Kidney capillary endothelial cell (primary cell): ENCODE data around the gene XKRX.

Source experiments
- DNase-seq: peaks from one replicate; pipeline ENCODE4 v3.0.0-alpha.2; 2018; ENCODE audit warnings: low spot score

XKRX gene

GRCh38 chrX:100928660-100929613, at the start of gene XKRX:
TSS of gene XKRX (minus strand) at chrX:100928917. CDS start at chrX:100928304, 613 bp downstream.
- no peak for DNase-seq

- no peak for DNase-seq
These were observed 47.5 kb upstream of the XKRX start for GRCh38 chrX:100976211-100976610.

- no peak for DNase-seq
These were observed 46.5 kb upstream of the XKRX start for GRCh38 chrX:100975212-100975611.

DNA sequence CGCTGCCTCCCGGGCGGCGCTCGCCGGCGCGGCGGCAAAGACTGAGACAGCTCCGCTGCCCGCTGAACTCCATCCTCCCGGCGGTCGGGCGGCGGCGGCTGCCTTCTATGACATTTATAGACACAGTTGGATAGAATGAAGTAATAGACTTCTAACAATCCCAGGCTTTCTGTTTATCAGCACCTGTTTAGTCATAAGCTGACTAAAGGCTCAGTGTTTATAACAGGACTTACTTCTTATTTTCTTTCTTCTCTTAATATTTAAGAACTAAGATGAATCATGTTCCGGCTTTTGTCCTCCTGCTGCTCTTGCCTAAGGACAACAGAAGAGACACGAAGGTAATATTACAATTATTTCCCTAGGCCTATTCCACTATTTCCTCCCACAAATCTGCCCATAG, 44.7 kb upstream of the XKRX start:
- no peak for DNase-seq

GRCh38 chrX:100969936-100970335, 41.2 kb upstream of the XKRX start:
- no peak for DNase-seq

- no peak for DNase-seq
These were observed 40.7 kb upstream of the XKRX start, which contains the start of gene ARL13A for GRCh38 chrX:100969408-100969807. TSS of gene ARL13A (plus strand) at chrX:100969708. CDS start at chrX:100973690, 3,982 bp downstream.

- no peak for DNase-seq
These were observed 35.6 kb upstream of the XKRX start for GRCh38 chrX:100964362-100964761.

DNA sequence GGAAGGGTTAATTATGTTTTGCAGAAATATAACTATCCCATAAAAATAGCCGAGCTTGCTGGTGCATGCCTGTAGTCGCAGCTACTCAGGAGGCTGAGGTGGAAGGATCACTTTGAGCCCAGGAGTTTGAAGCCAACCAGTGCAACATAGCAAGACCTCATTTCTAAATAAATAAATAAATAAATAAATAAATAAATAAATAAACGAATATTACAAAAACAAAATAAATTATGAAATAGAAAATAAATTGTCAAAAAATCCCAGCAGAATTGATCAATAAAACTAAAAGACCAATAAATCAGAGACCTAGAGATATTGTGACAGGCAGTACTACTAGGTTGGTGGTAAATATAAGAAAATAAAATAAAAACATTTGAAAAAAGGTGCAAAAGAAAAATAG, 34.1 kb upstream of the XKRX start:
- DNase-seq = no peak

DNA sequence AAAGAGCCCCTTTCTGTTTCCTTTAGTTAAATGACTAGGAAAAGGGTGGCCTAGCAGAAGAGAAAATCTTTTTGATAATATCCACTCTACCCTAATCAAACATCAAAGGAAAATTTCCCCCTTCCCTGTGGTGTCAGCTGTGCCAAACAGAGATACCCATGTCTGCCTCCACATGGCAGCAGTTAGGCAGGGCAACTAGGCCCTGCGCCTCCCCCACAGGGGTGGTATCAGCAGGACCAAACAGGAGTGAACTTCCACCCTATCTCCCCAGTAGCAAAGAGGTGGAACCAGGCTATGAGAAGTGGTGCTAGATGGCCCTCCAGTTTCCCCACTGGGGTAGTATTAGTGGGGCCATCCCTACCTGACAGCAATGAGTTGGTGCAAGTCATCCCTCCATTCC, 19.8 kb upstream of the XKRX start:
- no peak for DNase-seq

DNA sequence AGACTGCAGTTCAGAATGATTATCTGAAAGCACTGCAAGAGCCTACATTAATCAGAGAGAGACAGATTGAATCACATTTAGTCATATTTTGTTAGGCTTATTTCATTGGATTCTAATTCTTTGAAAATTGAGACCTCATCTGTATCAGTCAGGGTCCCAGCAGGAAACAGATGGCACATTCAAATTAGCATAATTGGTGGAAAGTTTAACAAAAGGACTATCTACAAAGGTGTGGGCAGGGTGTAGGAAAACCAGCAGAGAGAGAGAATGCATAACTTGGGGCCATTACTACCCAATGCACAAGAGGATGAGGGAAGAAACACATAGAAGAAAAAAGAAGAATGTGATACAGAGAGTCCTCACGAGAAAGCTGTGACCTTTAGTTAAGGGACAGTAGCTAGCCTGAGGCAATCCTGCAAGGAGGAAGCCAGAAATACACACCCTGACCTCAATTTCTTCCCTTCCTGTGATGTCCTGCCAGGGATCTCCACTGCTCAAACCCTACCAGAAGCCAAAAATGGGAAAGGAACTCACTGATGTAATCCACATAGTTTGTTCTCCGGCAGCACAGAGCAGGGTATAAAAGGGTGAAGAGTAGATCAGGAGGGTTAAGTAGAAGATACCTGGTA, 17.7 kb upstream of the XKRX start:
- no peak for DNase-seq

GRCh38 chrX:100944601-100945000, 15.9 kb upstream of the XKRX start:
- DNase-seq = no peak

DNA sequence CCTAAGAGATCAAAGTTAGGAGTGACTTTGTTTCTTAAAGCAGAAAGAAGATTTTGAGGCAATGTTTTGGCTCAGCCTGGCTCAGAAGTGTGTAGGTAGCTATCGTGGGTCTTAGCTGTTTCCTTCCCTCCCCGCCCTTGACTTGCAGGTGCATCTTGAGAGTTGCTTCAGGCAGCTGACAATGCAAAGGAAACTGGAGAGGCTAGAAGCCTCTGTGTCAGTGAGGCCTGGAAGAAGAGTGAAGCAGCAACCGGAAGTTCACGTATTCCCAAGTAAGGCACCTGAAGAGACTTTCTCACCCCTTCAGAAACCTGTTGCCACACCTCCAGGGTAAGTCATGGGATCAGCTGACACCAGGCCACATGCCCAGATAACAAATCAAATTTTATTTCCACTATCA, 10.6 kb upstream of the XKRX start:
- DNase-seq = no peak

GRCh38 chrX:100935767-100936166, 7.0 kb upstream of the XKRX start:
- DNase-seq = no peak

GRCh38 chrX:100931925-100932285, 3.2 kb upstream of the XKRX start:
- DNase-seq = no peak

DNA sequence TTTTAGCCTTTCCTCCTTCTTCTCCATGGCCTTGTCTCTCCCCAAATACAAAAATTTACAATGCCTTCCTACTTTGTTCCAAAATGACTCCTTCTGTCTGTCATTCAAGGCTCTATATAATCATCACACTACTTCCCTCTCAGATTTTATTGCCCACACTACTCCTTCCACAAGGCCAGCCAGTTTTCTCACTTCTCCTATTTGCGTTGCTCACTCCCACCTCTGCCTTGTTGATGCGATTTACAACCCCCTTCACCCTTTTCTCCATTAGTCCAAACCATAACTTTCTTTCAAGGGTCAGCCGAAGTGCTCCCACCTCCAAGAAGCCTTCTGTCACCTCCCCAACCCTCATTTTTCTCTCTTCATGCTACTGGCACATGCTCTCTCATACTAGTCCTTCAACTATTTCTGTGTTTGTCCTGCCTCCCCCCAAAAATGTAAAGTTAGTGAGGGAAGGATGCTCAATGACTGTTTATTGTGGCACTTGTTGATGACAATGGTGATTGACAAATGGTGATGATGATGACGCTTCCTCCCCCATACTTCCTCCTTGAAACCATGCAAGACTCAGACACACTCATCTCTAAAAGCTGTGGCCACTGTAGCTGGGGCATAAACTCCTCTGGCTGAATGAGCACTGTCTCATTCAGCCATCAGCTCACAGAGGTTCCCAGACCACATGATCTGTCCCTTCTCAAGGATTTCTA, 2.7 kb upstream of the XKRX start:
- no peak for DNase-seq

DNA sequence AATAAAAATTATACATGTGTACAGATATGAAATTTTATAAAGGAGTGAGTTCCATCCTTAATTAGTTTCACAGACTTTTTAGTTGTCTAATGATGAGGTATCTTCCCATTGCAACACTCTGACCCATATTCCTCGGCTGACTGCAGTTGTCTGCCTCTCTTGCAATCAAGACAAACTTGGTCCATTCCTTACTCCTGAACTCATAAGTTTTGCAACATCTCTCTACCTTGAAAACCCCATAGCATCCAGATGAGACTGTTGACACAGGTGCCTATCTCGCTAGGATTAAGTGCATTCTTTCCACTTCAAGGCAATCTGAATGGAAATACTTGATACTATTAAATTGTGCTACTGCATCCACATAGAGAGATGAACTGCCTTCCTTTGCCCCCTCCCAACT, 2.3 kb downstream of the XKRX start:
- no peak for DNase-seq

- DNase-seq = no peak
These were observed 4.3 kb downstream of the XKRX start for GRCh38 chrX:100924375-100924774.

- DNase-seq = no peak
These were observed 13.2 kb downstream of the XKRX start for GRCh38 chrX:100915562-100915961.

- no peak for DNase-seq
These were observed 15.6 kb downstream of the XKRX start for GRCh38 chrX:100913111-100913510.

- DNase-seq = no peak
These were observed 17.0 kb downstream of the XKRX start for GRCh38 chrX:100911731-100912130.

DNA sequence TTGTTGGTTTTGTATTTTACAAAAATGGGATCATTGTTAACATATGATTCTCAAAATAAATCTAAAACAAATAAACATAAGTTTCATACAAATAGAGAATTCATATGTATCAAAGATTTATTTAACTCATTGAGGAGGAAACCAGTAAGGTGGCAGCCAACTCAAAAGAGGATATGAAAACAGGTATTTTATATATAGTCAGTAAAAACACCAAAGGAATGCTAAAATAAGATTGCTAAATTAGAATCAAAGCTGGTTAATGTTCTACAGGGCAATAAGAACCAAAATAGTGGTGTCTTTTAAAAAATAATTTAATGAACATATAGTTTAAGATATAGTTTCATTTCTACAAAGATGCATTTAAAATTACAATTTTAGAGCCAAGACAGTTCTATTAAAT, 23.1 kb downstream of the XKRX start:
- DNase-seq = no peak

GRCh38 chrX:100904433-100904832, 24.3 kb downstream of the XKRX start:
- no peak for DNase-seq
